HEK293 (cell line): ENCODE data around the gene NPW.

Experiments
- BCL6B ChIP-seq: fragments of 450-650 bp; formaldehyde crosslinking; IDR thresholded peaks from 2 replicates; pipeline ENCODE4 v1.5.1; 2017; ENCODE audit warnings: missing biosample characterization, missing genetic modification characterization
- EGR2 ChIP-seq: fragments of 450-650 bp; formaldehyde crosslinking; IDR thresholded peaks from 2 replicates; pipeline ENCODE4 v1.5.1; 2016; ENCODE audit warnings: low read depth, missing biosample characterization, missing genetic modification characterization
- FEZF1 ChIP-seq: fragments of 450-650 bp; formaldehyde crosslinking; IDR thresholded peaks from 2 replicates; pipeline ENCODE4 v1.5.1; 2016; ENCODE audit warnings: missing biosample characterization, missing genetic modification characterization
- KLF16 ChIP-seq: fragments of 450-650 bp; formaldehyde crosslinking; IDR thresholded peaks from 2 replicates; pipeline ENCODE4 v1.5.1; 2017; ENCODE audit warnings: missing biosample characterization, missing genetic modification characterization
- KLF17 ChIP-seq: fragments of 450-650 bp; formaldehyde crosslinking; IDR thresholded peaks from 2 replicates; pipeline ENCODE4 v1.5.1; 2016; ENCODE audit warnings: missing biosample characterization, missing genetic modification characterization
- KLF9 ChIP-seq: fragments of 450-650 bp; formaldehyde crosslinking; IDR thresholded peaks from 2 replicates; pipeline ENCODE4 v1.5.1; 2016; ENCODE audit warnings: missing biosample characterization, missing genetic modification characterization, low read depth
- PATZ1 ChIP-seq: fragments of 450-650 bp; formaldehyde crosslinking; IDR thresholded peaks from 2 replicates; pipeline ENCODE4 v1.5.1; 2016; ENCODE audit warnings: missing biosample characterization, missing genetic modification characterization
- PBX3 ChIP-seq: sonication (generic); formaldehyde crosslinking; IDR thresholded peaks from 2 replicates; pipeline ENCODE4 v1.8.1; 2022; ENCODE audit warnings: mild to moderate bottlenecking, moderate library complexity, missing genetic modification reagents
- PRDM2 ChIP-seq: fragments of 450-650 bp; formaldehyde crosslinking; IDR thresholded peaks from 2 replicates; pipeline ENCODE4 v1.5.1; 2016; ENCODE audit warnings: missing biosample characterization, missing genetic modification characterization, borderline replicate concordance
- SCRT1 ChIP-seq: fragments of 450-650 bp; formaldehyde crosslinking; IDR thresholded peaks from 2 replicates; pipeline ENCODE4 v1.5.1; 2016; ENCODE audit warnings: missing biosample characterization, missing genetic modification characterization, borderline replicate concordance
- YY1 ChIP-seq: fragments of 450-650 bp; formaldehyde crosslinking; IDR thresholded peaks from 2 replicates; pipeline ENCODE4 v1.5.1; 2018; ENCODE audit warnings: missing biosample characterization, missing genetic modification characterization
- ZBTB17 ChIP-seq: fragments of 450-650 bp; formaldehyde crosslinking; IDR thresholded peaks from 2 replicates; pipeline ENCODE4 v1.5.1; 2016; ENCODE audit warnings: missing biosample characterization, missing genetic modification characterization
- ZBTB8A ChIP-seq: fragments of 450-650 bp; formaldehyde crosslinking; IDR thresholded peaks from 2 replicates; pipeline ENCODE4 v1.5.1; 2016; ENCODE audit warnings: missing biosample characterization, missing genetic modification characterization
- ZNF10 ChIP-seq: fragments of 450-650 bp; formaldehyde crosslinking; IDR thresholded peaks from 2 replicates; pipeline ENCODE4 v1.5.1; 2017; ENCODE audit warnings: missing biosample characterization, missing genetic modification characterization
- ZNF146 ChIP-seq: fragments of 450-650 bp; formaldehyde crosslinking; IDR thresholded peaks from 2 replicates; pipeline ENCODE4 v1.5.1; 2016; ENCODE audit warnings: missing biosample characterization, missing genetic modification characterization
- ZNF274 ChIP-seq, 2 experiments: fragments of 200-500 bp in 1 of 2; fragments of 450-650 bp in 1 of 2; sonication (Bioruptor generic) in 1 of 2; formaldehyde crosslinking in 1 of 2; IDR thresholded peaks; 2 replicates each; pipeline versions ENCODE4 v1.5.1 to v1.6.1; 2014 to 2016; ENCODE audit warnings: borderline replicate concordance in 1 of 2, inconsistent platforms in 1 of 2, low read length in 1 of 2, missing biosample characterization in 1 of 2, missing genetic modification characterization in 1 of 2
- ZNF394 ChIP-seq: fragments of 450-650 bp; formaldehyde crosslinking; IDR thresholded peaks from 2 replicates; pipeline ENCODE4 v1.5.1; 2016; ENCODE audit warnings: missing biosample characterization, missing genetic modification characterization, mild to moderate bottlenecking, moderate library complexity, borderline replicate concordance
- ZNF416 ChIP-seq: fragments of 450-650 bp; formaldehyde crosslinking; IDR thresholded peaks from 2 replicates; pipeline ENCODE4 v1.5.1; 2016; ENCODE audit warnings: missing biosample characterization, missing genetic modification characterization
- ZNF473 ChIP-seq: fragments of 450-650 bp; formaldehyde crosslinking; IDR thresholded peaks from 2 replicates; pipeline ENCODE4 v1.5.1; 2017; ENCODE audit warnings: missing biosample characterization, missing genetic modification characterization
- ZNF561 ChIP-seq: fragments of 450-650 bp; IDR thresholded peaks from 2 replicates; pipeline ENCODE4 v1.5.1; 2018; ENCODE audit warnings: missing biosample characterization, missing genetic modification characterization, borderline replicate concordance
- ZNF692 ChIP-seq: fragments of 450-650 bp; formaldehyde crosslinking; IDR thresholded peaks from 2 replicates; pipeline ENCODE4 v1.5.1; 2016; ENCODE audit warnings: missing biosample characterization, missing genetic modification characterization
- ZNF704 ChIP-seq: fragments of 450-650 bp; formaldehyde crosslinking; IDR thresholded peaks from 2 replicates; pipeline ENCODE4 v1.5.1; 2016; ENCODE audit warnings: missing biosample characterization, missing genetic modification characterization
- ZXDB ChIP-seq: fragments of 450-650 bp; formaldehyde crosslinking; IDR thresholded peaks from 2 replicates; pipeline ENCODE4 v1.5.1; 2016; ENCODE audit warnings: missing biosample characterization, missing genetic modification characterization

The NPW gene

GRCh38 chr16:2003827-2004641, 15.6 kb upstream of the NPW start (continued):
- peak; percentile 83 for TF ChIP-seq ZNF692 (tag by site-specific recombination)
- TF ChIP-seq ZNF704 (tag by site-specific recombination): peak; percentile 76; the same call in 1 of the 2 replicates
- TF ChIP-seq ZNF274 (IDR thresholded peaks at IDR 0.05; ENCODE audit: low read length): no peak
- no peak for TF ChIP-seq ZNF274 (tag by site-specific recombination; IDR thresholded peaks at IDR 0.05; ENCODE audit: borderline replicate concordance)
- TF ChIP-seq ZNF10 (tag by site-specific recombination): peak; percentile 94
- TF ChIP-seq ZNF561 (tag by site-specific recombination): peak; percentile 69; the same call in 1 of the 2 replicates
- TF ChIP-seq EGR2 (tag by site-specific recombination): no peak
- TF ChIP-seq ZNF473: no peak
- no peak for TF ChIP-seq ZNF416 (tag by site-specific recombination)
- TF ChIP-seq ZXDB (tag by site-specific recombination): peak; percentile 79
- TF ChIP-seq ZBTB17 (tag by site-specific recombination): peak; percentile 78
- no peak for TF ChIP-seq ZNF146 (tag by site-specific recombination)
- no peak for TF ChIP-seq FEZF1 (tag by site-specific recombination)
- TF ChIP-seq KLF17 (tag by site-specific recombination): 0 out of 2 replicates have a peak, but pooled peaks have one; percentile 47
- peak; percentile 25; the same call in 1 of the 2 replicates for TF ChIP-seq ZBTB8A (tag by site-specific recombination)
- TF ChIP-seq PATZ1 (tag by site-specific recombination): peak; percentile 72
- TF ChIP-seq BCL6B (tag by site-specific recombination): peak; percentile 81
- no peak; the same call in 1 of the 2 replicates for TF ChIP-seq PRDM2
- peak; percentile 70; the same call in 1 of the 2 replicates for TF ChIP-seq ZNF394
- TF ChIP-seq KLF9 (tag by site-specific recombination): peak; percentile 97
- TF ChIP-seq SCRT1 (tag by site-specific recombination): peak; percentile 29; the same call in 1 of the 2 replicates
- peak; percentile 72 for TF ChIP-seq YY1 (tag by site-specific recombination)
- peak; percentile 87 for TF ChIP-seq KLF16 (tag by site-specific recombination)
- TF ChIP-seq PBX3: 0 out of 2 replicates have a peak, but pooled peaks have one; percentile 52
